AG09319 (cell line): ENCODE data around the gene KRT1.

Experiments used
- DNase-seq: peaks from one replicate; pipeline ENCODE4 v3.0.0-alpha.2; 2010; ENCODE audit warnings: low read depth; ENCODE audit errors: extremely low read depth
- TF ChIP-seq, protein P1 (sequence below): IDR thresholded peaks from 2 replicates; pipeline ENCODE4 v1.5.1; 2011; ENCODE audit warnings: low read depth, mild to moderate bottlenecking, inconsistent platforms, low read length, moderate library complexity

The KRT1 gene

DNA sequence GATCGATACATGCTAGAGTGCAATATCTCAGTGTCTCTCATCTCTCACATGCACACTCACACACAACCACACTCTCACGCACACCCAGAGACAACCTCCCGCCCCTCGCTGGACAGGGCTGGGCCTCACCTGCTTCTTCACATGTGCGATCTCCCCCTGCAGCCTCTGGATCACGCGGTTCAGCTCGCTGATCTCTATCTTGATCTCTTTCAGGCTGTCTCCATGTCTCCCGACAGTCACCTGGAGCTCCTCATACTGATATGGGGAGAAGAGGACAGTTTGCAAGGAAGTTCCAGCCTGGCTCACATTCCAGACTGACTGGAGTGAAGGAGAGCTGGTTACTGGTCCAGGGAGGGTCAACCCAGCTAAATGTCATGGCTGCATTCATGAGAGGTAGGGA lies 32.6 kb downstream of the KRT1 start:
- TF ChIP-seq, protein P1, sequence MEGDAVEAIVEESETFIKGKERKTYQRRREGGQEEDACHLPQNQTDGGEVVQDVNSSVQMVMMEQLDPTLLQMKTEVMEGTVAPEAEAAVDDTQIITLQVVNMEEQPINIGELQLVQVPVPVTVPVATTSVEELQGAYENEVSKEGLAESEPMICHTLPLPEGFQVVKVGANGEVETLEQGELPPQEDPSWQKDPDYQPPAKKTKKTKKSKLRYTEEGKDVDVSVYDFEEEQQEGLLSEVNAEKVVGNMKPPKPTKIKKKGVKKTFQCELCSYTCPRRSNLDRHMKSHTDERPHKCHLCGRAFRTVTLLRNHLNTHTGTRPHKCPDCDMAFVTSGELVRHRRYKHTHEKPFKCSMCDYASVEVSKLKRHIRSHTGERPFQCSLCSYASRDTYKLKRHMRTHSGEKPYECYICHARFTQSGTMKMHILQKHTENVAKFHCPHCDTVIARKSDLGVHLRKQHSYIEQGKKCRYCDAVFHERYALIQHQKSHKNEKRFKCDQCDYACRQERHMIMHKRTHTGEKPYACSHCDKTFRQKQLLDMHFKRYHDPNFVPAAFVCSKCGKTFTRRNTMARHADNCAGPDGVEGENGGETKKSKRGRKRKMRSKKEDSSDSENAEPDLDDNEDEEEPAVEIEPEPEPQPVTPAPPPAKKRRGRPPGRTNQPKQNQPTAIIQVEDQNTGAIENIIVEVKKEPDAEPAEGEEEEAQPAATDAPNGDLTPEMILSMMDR: no peak
- no peak for DNase-seq

DNA sequence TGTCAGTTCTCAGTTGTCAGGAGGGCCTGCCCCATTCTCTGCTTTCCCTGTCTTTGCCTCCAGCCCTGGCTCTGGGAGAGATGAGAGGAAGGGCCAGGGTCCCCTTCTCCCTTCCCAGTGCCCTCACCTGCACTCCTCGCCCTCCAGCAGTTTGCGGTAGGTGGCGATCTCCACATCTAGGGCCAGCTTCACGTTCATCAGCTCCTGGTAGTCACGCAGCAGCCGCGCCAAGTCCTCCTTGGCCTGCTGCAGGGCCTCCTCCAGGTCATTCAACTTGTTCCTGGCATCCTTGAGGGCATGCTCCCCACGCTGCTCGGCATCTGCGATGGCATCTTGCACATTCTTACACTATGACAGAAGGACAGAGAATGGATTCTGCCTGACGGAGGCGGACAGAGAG lies 33.6 kb downstream of the KRT1 start:
- TF ChIP-seq, protein P1: no peak
- DNase-seq: no peak

DNA sequence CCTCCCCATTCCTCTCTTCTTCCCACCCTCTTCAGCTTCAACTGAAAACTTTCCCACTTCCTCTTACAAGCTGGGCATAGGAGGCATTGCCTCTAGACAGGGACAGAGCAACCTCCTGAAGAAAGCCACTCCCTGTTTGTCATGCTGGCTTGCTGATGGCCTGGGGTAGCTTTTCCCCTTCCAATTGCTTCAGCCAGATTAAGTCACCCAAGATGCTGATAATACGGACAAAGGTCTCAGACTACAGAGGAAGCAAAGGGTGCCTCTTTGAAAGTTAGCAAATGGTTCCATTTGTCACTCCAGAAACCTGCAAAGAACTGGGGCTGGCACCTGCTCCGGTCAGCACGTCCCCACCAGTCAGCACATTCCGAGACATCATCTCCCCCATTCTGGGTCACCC lies 34.2 kb downstream of the KRT1 start:
- no peak for DNase-seq
- TF ChIP-seq, protein P1: no peak

DNA sequence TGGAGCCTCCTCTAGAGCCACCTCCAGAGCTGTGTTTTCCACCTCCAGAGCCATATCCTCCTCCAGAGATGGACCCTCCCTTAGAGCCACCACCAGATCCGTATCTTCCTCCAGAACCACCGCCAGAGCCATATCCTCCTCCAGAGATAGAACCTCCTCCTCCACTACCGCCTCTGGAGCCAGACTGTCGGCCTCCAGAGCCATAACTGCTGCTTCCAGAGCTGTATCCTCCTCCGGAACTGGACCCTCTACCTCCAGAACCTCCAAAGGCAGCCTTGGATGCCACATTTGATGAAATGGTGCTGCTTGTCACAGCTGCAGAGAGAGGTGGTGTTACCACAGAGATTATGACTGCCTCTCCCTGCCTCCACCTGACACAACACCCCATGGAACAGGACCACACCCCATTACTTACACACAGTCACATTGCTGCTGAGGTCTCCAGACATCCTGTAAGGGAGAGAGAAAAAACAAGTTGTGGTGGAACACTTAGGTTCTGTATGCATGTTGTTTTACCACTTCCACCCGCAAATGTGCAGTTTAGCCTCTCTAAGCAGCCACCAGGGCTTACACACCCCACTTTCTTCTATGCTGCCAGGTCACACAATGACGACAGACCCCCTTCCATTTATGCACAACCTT lies 35.0 kb downstream of the KRT1 start:
- TF ChIP-seq, protein P1: no peak
- DNase-seq: no peak

DNA sequence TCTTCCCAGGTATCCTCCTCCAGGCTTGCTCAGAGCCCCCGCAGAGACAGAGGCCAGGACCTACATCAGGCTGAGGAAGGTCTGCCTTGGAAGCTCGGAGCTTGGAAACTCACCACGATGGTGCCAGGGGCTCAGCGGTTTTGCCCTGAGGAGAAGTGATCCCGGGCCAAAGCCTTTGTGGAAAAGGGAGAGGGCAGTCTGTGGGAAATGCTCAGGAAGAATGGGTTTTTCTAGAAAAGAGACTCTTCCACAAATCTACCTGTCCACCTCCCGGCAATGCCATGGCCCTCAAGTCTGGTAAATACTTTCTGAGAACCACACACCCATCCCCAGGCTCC lies 36.2 kb downstream of the KRT1 start:
- no peak for DNase-seq
- TF ChIP-seq, protein P1: no peak

DNA sequence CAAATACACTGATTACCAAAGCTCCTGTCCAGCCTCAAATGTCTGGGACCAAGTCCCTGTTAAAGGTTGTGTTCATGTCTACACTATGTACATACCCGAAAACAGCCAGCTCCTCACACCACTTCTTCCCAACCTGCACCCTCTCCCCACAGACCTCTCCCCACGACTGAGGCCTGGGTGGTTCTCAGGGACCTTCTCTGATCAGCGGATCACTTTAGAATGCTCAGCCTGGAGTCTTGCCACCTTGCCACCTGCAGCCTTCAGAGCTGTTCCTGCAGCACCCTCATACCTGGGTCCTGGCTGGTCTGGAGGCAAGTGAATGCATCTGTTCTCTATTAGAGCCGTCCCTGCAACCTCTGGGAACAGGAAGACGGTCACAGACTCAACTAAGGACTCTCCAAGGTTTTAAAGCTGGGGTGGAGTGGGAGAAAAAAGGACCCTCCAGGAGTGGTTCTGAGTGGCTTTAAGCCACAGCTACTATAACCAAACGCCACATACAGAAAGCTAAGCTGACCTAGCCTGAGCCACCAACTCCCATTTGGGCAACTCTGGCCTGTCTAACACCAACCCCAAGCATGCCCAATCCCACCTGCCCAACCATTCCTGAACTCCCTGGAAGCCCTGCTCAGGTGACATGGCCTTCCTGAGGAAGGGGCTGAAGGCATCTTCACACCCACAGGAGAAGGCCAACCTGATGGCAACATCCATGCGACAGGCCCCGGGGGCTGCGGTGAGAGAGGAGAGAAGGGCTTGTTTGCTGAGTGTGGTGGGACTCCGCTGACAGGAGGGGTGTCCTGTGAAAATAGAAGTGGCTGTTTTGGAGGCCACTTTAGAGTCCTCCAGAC lies 36.8 kb downstream of the KRT1 start:
- no peak for DNase-seq

DNA sequence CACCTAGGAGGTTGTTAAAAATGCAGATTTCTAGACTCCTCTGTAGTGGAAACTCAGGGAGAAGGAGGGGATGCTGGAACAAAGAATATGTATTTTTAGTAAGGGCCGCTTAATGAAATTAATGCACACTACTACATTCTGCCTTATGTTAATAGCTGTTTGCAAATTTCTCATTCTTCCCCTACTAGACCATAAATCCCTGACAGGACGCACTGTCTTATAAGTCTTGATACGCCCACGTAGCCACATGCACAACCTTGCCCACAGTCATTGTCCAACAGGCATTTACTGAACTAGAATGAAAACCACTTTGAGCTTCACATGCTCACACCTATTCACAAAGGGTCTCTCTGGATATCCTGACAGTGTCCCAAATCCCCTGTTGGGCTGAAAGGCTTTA lies 38.7 kb downstream of the KRT1 start:
- DNase-seq: no peak
- TF ChIP-seq, protein P1: no peak

More for the DNA sequence above, 36.8 kb downstream of the KRT1 start:
- TF ChIP-seq, protein P1: no peak
